CD4-positive, alpha-beta T cell treated with Interleukin-1 beta for 1 hour (primary cell): Measurements from ENCODE around the gene SNRNP25.

Experiments
- DNase-seq, 2 donors: peaks; one replicate each; pipeline ENCODE4 v3.0.0-alpha.2; 2020 to 2022

Gene SNRNP25

GRCh38 chr16:63998-64913 lies 10.6 kb downstream of the SNRNP25 start:
- DNase-seq = no peak

DNA sequence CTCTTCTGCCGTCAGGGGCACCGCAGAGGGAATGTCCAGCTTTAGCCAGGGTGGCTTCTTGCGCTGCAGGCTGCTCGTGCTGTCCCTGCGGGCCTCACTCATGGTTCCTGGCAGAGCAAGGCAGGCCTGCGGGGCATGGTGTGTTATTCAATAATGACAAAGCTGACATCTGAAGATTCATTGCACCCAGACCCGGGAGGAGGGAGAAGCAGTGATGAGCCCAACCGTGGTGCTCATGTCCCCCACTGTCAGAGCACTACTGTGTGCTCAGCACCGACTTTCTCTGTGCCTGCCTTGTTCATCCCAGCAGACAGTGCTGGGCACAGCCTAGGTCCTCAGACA lies 11.3 kb downstream of the SNRNP25 start:
- DNase-seq = no peak

DNA sequence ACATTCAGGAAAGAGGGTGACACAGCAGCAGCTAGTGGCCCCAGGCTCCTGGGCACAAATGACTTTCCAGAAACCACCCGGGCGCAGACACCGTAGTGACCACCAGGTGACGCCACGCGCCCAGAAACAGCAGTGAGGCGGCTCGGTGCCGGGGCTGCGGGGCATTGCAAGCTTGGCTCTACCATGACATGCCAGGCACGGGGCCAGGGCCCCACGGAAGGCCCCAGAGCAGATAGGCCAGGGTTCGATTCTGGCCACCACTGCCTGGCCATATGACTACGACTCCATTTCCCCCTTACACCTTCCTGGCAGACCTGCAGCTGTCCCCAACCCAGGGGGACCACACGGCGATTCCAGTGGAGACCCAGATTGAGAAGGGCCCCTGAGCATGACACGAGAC lies 12.1 kb downstream of the SNRNP25 start:
- peak; percentile 81 to 83 for DNase-seq

GRCh38 chr16:66309-67182 lies 12.9 kb downstream of the SNRNP25 start:
- DNase-seq = no peak

GRCh38 chr16:67183-67791 lies 13.7 kb downstream of the SNRNP25 start:
- no peak for DNase-seq

DNA sequence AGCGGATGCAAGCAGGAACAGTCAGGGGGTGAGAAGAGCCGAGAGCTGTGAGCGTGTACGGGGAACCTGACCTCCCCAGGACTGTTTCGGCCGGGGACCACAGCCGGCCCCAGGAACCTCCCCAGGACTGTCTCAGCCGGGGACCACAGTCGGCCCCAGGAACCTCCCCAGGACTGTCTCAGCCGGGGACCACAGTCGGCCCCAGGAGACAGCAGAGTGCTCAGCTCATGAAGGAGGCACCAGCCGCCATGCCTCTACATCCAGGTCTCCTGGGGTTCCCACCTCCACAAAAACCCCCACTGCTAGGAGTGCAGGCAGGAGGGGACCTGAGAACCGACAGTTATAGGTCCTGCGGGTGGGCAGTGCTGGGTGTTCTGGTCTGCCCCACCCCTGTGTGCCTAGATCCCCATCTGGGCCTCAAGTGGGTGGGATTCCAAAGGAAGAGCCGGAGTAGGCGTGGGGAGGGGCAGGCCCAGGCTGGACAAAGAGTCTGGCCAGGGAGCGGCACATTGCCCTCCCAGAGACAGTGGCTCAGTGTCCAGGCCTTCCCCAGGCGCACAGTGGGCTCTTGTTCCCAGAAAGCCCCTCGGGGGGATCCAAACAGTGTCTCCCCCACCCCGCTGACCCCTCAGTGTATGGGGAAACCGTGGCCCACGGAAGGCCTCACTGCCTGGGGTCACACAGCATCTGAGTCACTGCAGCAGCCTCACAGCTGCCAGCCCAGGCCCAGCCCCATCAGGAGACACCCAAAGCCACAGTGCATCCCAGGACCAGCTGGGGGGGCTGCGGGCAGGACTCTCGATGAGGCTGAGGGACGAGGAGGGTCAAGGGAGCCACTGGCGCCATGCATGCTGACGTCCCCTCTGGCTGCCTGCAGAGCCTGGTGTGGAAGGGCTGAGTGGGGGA lies 14.5 kb downstream of the SNRNP25 start:
- no peak for DNase-seq

DNA sequence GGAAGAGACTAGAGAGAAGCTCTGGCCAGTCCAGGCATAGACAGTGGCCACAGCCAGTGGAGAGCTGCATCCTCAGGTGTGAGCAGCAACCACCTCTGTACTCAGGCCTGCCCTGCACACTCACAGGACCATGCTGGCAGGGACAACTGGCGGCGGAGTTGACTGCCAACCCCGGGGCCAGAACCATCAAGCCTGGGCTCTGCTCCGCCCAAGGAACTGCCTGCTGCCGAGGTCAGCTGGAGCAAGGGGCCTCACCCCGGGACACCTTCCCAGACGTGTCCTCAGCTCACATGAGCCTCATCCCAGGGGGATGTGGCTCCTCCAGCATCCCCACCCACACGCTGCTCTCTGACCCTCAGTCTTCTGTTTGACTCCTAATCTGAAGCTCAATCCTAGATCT lies 15.6 kb downstream of the SNRNP25 start:
- no peak for DNase-seq

GRCh38 chr16:71210-71539 lies 17.5 kb downstream of the SNRNP25 start:
- DNase-seq = no peak

- DNase-seq = no peak
Observed at GRCh38 chr16:71540-72401, 18.1 kb downstream of the SNRNP25 start.

GRCh38 chr16:72561-73548 lies 19.2 kb downstream of the SNRNP25 start, which contains the start of gene RHBDF1:
RHBDF1 (minus strand) TSS chr16:72631; CDS start chr16:65015, 7,616 bp downstream.
- no peak for DNase-seq

DNA sequence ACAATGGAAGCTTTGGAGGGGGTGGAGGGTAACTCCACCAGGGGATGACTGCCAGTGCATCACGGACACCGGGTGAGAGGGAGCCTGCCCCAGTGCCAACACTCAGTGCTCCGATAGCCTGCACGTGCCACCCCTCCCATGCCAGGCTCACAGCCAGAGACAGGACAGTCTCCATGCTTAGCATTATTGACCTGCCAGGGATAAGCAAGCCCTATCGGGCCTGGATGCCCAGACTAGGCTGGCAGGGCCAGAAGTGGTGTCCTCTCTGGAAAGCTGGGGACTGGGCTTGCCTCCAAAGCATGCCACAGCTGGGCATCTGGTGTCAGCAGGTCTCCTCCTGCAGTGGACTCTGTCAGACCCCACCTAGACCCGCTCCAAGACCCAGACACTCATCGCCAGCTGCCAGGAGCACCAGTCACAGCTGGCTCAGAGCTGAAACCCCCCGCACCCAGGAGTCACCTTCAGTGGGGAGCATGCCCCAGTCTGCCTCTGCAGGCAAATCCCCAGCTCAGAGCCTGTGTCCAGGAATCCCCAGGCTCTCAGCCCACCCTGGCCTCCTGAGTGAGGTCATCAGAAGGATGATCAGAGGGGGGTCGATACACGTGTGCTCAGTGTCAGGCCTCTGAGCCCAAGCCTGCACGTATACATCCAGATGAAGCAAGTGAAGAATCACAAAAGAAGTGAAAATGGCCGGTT lies 20.6 kb downstream of the SNRNP25 start:
- DNase-seq = no peak

GRCh38 chr16:74747-75334 lies 21.2 kb downstream of the SNRNP25 start:
- no peak for DNase-seq

DNA sequence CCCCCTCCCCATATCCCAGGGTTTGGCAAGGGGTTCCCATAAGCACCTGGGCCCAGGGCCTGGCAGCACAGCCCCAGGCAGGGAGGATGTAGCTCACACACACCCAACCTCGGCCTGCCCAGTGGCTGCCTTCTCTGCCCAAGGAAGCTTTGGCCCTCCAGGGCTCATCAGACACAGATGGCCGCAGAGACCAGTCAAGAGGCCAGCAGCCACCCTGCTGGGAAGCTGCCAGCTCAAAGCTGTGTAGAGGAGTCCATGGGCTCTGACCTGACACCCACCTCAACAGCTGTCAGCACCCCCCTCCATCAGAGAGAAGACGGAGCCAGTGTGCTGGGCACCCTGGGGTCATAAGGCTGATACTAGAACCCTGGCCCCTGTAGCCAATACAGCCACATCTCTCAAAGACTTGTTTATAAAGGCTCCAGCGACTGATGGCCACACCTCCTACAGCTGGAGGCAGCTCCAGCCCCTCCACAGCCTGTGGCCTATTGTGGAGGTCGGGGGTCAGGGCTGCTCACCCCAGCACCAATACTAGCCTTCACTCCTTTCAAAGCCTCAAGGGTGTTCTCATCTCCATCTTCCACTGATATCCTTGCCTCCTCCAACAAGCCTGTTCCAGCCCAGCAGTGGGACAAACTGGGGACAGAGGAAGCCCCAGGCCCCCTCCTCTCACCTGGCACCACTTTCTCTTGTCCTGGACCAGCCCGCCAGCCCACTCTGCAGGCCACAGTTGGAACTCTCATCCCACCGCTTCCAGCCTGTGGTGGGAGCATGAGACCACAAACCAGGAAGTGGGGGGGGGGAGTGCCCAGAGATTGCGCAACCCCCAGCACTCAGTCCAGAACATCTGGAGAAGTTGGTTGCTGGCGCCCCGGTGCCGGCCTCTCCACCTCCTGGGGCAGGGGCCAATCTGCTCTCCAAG lies 22.2 kb downstream of the SNRNP25 start:
- DNase-seq = peak; percentile 11 to 28

- no peak for DNase-seq
Observed at GRCh38 chr16:76535-77272, 23.1 kb downstream of the SNRNP25 start.

GRCh38 chr16:77273-77806 lies 23.7 kb downstream of the SNRNP25 start:
- peak; percentile 10 to 19 for DNase-seq

DNA sequence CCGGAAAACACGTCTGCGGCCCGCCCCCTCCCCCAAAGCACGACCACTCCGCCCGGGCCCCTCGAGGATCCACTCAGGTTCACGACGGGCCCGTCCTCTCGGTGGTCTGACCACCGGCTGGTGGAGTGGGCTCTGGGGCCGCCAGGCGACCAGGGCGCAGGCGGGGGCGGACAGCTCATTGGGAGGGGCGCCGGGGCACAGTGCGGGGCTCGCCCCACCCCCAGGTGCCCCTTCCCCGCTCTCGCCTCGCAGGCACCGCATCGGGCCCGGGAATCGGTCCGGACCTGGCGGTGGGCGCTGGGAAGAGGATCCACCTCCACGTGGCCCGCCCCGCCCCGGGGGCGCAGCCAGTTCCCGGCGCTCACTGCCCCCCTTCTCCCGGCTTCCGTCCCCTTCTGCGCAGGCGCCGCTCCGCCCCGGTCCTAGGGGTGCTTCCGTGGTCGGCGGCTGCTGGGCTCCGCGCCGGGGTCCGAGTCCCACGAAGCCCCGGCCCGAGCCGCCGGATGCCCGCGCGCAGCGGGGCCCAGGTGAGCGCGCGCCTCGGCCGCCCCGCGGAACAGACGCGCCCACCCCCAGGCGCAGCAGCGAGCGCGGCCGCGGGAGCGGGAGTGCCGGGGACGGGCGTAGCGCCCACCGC lies 24.3 kb downstream of the SNRNP25 start, which contains the start of gene MPG:
TSS of gene MPG (plus strand) at position 419 of the 637 bp plus-strand sequence. CDS start at position 504, 85 bp downstream.
- peak; percentile 81 to 84 for DNase-seq
